SHP77 (cell line): ENCODE measurements around the gene TAF4B.
"Not testable (repeated sequence)": the region's sequence is repeated elsewhere in the genome, so short reads cannot be mapped to it uniquely, and the experiment has no call there.

Experiments used
- DNase-seq, 2 experiments: peaks; one replicate each; lab custom pipeline; 2025; lab: John Stamatoyannopoulos, UW

Gene TAF4B

DNA sequence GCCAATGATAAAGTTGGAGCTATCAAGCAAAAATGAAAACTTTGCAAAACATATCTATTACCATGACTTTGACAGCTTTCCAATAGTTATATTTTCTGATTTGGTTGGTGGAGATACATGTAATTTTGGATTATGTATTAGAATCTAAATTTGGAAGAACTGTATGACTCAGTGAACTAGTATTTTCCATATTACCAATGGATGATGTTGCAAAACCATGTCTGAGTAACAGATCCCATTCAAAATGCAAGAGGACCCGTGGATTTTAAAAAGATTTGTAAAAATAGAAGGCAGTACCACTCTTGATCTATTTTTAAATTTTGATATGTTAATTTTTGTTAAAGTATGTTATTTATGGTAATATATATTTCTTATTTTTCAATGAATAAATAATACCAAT, 83.0 kb downstream of the TAF4B start:
- no peak for DNase-seq

DNA sequence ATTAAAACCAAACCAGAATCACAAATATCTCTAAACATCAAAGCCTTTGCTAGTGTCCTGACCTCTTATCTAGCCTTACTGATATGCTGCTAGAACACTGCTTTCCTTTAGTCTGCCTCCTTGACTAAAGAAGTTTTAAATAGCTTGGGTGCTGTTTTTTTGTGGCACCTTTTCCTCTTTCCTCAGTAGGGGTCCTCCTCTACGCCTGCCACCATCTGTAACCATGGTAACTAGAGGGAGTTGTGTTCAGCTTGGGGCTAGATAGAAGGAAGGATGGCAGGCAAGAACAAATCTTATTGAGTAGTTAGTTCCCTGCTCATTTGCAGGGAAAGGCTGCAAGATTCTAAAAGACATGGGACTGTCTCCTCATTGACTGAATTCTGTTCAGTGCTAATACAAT, 86.0 kb downstream of the TAF4B start:
- no peak for DNase-seq

DNA sequence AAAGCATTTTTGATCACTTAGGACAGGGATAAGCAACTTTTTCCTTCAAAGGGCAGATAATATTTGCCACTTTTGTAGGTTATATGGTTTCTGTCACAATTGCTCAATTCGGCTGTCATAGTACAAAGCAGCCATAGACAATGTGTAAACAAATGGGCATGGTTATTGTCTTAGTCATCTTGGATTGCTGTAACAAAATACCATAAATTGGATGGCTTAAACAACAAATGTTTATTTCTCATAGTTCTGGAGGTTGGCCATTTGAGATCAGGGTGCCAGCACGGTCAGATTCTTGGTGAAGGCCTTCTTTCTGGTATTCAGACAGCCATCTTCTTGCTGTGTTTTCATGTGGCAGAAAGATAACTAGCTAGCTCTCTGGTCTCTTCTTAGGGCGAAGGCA, 91.2 kb downstream of the TAF4B start:
- no peak for DNase-seq

GRCh38 chr18:26320686-26321085, 94.4 kb downstream of the TAF4B start:
- DNase-seq, result no peak

GRCh38 chr18:26322890-26323653, 96.8 kb downstream of the TAF4B start:
- DNase-seq, result no peak

DNA sequence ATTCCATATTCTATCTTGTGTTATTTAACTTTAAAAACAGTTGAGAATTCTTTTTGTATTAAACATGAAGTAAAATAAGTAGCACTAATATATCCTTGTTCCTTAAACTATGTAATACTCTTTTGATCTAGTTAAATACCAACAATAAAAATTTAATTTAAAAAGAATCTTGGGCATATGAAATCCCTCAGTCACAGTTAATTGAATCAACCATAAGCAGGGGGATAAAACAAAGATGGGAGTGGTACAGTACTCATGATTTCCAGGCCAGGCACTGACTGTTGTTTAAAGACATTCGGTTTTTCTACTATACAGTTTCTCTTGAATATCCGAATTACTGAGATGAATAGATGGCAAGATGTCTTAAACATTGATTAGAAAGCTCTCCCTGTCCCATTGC, 99.5 kb downstream of the TAF4B start:
- no peak for DNase-seq

DNA sequence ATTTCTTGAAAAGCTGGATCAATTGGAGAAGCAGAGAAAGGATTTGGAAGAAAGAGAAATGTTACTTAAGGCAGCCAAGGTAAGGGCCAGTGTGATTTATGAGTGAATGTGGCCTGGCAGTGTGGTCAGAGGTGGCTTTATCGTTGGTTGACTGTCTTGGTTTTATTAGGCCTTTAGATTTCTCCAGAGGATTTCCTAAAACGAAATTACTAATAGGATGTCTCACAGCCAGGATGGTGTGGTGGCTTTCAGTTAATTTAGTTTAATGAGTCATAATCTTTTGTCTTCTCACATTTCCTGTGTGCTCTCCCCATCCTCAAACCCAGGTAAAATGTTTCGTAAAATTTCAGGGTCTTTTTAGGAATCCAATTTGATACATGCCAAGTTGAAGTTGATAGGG, 100.8 kb downstream of the TAF4B start:
- DNase-seq, result no peak

DNA sequence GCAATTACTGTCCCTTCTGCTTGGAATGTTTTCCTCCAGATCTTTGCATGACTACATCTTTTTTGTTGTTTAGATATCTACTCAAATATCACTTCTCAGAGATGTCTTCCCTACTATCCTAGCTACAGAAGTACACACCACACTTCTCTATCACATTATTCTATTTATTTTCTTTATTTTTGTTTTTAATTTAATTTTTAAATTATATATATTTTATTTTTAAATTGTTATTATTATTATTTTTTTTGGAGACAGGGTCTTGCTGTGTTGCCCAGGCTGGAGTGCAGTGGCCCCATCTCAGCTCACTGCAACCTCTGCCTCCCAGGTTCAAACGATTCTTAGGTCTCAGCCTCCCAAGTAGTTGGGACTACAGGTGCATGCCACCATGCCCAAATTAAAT, 106.7 kb downstream of the TAF4B start:
- DNase-seq, result no peak

- no peak for DNase-seq
Measured at GRCh38 chr18:26335156-26335555, 108.9 kb downstream of the TAF4B start.

GRCh38 chr18:26335571-26336487, 109.6 kb downstream of the TAF4B start:
- DNase-seq, result no peak

DNA sequence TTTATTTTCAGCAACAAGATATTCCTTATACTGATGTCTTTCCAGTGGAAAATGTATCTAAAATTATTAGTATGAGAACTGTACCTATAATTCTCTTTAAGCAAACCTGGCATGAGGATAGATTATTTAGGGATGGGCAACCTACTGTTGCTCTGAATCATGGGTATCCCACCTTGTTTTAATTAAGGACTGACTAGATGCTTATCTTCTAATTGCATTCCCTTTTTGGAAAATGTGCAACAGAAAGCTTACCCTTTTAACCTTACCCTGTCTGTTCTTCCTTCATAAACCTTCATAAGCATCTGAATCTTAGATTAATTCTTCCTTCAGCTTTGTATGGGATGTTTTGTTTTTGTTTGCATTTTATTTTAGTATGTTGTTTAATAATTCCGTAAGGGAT, 110.3 kb downstream of the TAF4B start:
- DNase-seq, result no peak

DNA sequence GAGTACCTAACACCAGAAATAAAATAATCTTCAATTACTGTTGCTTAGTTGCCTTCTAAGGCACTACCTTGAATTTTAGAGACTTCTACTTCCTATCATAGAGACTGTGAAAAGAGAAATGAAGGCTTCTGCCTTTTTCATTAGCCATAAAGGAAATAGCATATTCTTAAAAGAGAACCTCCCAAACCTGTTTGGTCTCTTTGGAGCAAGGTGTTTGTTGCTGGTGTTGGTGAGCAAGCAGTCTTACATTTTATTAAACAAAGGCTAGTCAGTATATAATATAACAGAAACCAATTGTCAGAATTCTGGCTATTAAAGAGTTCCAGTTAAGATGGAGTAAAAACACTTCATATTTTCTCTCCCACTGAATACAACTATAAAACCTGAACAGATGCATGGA, 116.4 kb downstream of the TAF4B start:
- no peak for DNase-seq

DNA sequence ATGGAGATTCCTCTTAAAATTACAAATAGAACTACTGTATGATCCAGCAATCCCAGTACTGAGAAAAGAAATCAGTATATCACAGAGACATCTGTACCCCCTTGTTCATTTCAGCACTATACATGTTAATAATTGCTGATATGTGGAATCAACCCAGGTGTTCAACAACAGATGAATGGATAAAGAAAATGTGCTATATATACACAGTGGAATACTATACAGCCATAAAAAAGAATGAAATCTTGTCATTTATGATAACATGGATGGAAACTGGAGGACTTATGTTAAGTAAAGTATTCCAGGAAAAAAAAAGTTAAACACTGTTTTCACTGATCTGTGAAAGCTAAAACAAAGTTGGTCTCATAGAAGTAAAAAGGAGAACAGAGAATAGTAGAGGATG, 124.7 kb downstream of the TAF4B start:
- DNase-seq, result no peak

DNA sequence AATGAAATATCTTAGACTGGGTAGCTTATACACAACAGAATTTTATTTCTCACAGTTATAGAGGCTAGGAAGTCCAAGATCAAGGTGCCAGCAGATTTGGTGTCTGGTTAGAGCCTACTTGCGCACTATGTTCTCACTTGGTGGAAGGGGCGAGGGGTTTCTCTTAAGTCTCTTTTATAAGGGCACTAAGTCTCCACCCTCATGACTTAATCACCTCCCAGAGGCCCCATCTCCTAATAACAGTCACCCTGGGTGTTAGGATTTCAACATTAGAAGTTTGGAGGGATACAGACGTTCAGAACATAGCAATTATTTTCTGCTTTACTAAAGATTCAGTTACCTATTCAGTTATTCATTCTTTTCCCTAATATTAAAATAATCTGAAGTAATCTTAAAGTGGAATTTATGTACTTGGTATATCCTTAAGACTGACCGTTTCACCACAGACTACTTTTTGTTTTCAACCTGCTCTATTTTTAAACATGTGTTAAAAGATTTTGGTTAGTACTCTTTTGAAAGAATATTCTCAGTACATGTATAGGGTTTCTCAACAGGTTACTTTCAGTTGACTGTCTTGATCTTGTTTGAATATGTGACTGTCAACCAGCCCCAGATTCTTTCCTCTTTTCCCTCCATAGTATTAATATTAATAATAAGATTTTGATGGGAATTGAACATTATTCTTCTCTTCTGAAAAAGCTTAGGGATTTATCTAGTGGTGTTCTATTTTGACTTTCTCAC, 130.0 kb downstream of the TAF4B start:
- DNase-seq, result no peak

GRCh38 chr18:26357960-26358359, 131.7 kb downstream of the TAF4B start:
- DNase-seq, result no peak

GRCh38 chr18:26362021-26362420, 135.8 kb downstream of the TAF4B start:
- no peak for DNase-seq

GRCh38 chr18:26367425-26367824, 141.2 kb downstream of the TAF4B start:
- no peak for DNase-seq

- DNase-seq, result no peak
Measured at GRCh38 chr18:26370037-26370436, 143.8 kb downstream of the TAF4B start.

- no peak for DNase-seq
Measured at GRCh38 chr18:26376105-26376504, 149.9 kb downstream of the TAF4B start.

DNA sequence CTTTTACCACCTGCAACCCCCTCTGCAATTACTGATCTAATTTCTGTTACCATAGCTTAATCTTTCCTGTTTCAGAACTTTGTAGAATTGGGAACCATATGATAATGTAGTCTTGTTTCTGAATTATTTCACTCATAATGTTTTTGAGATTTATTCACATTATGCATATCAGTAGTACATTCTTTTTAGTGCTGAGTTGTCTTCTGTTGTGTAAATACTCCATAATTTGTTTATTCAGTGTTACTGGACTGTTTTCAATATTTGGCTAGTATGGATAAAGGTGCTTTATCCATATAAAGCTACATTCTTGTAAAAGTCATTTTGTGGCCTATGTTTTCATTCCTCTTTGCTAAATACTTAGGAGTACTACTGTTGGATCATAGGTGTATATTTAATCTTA, 152.5 kb downstream of the TAF4B start:
- no peak for DNase-seq

- DNase-seq, result not testable (repeated sequence)
Measured at GRCh38 chr18:26381555-26381954, 155.3 kb downstream of the TAF4B start.

DNA sequence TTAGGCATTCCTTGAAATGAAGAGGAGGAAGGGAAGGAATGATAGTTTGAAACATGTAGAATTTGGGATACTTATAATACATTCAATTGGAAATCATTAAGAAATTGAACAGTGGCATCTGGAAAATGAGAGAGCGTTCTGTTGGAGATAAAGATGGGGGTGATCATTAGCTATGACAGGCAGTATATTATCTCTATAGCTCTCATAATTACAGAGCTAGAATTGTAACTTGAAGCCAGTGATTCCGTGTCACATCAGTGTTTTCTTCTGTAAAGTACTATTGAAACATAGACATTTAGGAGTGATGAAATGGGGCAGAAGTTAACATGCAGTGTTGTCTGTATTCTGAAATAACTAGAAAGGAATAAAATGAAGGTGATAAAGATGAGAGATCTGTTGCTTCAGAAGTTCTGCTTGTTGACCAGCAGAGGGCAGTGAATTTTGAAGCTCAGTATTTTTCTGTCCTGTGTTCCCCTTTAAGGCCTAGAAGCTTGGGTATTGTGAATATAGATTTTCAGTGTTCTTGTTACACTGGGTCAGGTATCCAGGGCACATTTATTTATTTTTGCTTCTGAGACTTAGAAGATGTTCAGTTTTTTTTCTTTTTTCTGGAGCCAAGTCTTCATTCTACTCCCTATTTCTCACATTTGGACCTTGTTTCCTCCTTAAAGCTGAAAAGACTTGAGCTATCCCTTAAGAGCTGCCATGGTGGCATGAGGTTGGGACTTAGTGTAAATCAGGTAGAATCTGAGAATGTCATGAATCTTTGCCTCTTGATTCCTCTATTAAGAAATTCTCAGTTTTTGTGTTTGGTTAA, 157.4 kb downstream of the TAF4B start:
- peak; percentile 8 to 20 for DNase-seq
